ENCODE results near the gene ARSA. TPM values are rescaled to one million over a fixed set of nuclear protein-coding genes. Genes with fewer than 3 reads are reported as not detected.

Gene ARSA
- total RNA-seq, 2 experiments from 2014 or later, result 12.6 to 13.5 TPM

DNA sequence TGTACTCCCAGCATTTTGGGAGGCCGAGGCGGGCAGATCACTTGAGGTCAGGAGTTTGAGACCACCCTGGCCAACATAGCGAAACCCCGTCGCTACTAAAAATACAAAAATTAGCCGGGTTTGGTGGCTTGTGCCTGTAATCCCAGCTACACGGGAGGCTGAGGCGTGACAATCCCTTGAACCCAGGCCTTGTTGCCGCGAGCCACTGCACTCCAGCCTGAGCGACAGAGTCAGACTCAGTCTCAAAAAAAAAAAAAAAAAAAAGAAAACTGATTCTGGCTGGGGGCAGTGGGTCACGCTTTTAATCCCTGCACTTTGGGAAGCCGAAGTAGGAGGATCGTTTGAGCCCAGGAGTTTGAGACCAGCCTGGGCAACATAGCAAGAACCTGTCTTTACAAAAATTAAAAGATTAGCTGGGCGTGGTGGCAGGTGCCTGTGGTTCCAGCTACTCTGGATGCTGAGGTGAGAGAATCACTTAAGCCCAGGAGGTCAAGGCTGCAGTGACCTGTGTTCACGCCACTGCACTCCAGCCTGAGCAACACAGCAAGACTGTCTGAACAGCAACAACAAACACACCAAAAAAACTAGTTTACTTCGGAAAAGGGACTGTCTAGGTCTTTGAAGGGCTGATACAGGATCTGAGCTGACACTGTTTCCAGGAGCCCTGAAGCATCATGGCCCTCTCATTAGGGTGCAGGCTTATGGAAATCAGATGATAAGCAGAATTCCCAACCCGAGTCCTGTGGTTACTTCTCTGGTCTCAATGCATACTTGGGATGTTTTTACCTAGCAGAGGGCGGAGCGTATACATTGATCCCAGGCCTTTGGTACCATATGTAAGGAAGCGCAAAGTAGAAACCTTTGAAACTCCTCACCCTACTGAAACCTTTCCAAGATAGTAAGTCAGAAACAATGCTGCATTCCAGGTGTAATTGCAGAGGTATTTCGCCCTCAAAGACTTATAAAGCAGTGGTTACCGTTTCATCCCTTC, 43.6 kb downstream of the ARSA start:
- no peaks in the 10 kb centered on the region for H3K9me3 Mint-ChIP-seq
- peak overlapping the region; percentile 91 for H3K4me3 Mint-ChIP-seq
- peak overlapping the region; percentile 84 for H3K27ac Mint-ChIP-seq
- DNase-seq, result no peak
- H3K36me3 Mint-ChIP-seq, result peaks cover 11% of the 10 kb centered on the region
- peaks cover 19% of the 10 kb centered on the region for H3K4me1 Mint-ChIP-seq
- no peaks in the 10 kb centered on the region for H3K27me3 Mint-ChIP-seq

DNA sequence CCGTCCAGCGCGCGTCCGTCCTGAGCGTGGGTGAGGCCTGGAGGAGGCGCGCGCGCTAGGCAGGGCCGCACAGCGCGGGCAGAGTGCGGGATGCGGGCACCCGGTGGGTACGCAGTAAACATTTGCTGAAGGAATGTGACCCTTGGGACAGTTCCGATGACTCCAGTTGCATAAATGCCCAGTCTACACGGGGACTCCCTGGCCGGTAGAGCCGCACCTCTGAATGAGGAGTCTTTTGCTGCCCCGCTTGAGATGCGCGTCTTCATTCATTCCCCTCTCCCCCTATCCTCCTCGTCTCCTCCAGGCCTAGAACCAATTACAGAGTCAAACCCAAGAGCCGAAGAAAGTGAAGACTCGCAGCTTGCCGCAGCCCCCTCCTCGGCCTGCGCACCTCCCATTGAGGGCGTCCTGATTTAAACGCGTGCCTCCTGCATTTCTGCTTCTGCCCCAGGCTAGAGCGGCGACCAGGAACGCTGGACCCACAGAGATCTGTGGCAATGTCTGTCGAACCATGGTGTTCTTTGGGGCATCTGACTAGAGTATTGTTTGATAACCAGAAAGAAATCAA, 44.6 kb downstream of the ARSA start:
- H3K4me3 Mint-ChIP-seq, result peak overlapping the region; percentile 91
- H3K27me3 Mint-ChIP-seq, result no peaks in the 10 kb centered on the region
- H3K36me3 Mint-ChIP-seq, result peaks cover 12% of the 10 kb centered on the region
- peak overlapping the region; percentile 84 for H3K27ac Mint-ChIP-seq
- H3K9me3 Mint-ChIP-seq, result no peaks in the 10 kb centered on the region
- no peak for DNase-seq
- H3K4me1 Mint-ChIP-seq, result peaks cover 23% of the 10 kb centered on the region

DNA sequence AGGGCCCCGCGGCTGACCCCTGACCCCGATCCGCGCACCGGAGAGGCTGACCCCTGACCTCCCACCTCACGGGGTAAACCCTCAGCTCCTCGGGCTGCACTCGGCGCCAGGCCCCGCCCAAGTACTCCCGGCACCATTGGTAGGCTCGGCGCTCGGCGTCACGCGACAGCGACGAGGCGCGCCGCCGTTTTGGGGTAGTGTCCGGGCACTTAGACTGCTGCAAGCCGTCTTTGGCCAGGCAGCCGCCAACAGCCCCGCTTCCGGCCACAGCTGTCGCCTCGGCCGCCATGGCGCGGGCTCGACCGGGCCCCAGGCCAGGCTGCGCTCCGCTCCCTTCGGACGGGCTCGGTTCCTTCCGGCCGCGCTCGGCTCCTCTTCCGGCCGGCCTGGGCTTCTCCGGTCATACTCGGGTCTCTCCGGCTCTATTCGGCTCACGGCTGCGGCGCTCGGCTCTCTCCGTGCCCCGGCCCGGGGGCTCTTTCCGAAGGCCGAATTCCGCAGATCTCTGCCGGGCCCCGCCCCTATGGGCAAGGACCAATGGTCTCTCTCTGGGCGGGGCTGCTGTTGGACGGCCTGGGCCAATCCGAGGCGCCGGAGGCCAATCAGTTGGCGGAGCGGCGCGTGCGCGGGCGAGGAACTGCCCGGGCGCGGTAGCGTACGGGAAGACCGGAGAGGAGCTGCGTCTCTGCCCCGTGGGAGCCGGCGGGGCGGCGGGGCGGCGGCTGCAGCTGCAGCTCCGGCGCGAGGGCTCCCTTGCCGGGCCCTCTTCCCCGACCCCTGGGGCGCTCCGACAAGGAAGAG, 45.3 kb downstream of the ARSA start, which contains the start of gene CHKB:
TSS of gene CHKB (minus strand) at position 357 of the 801 bp plus-strand sequence. CDS start at position 289, 68 bp downstream.
- Mint-ChIP-seq H3K9me3 (no peaks in the 10 kb centered on the region), H3K36me3 (peaks cover 12% of the 10 kb centered on the region), H3K27me3 (no peaks in the 10 kb centered on the region), H3K4me1 (peaks cover 24% of the 10 kb centered on the region), H3K27ac (peak within 1 kb of the TSS; percentile 92), H3K4me3 (peak within 1 kb of the TSS; percentile 91)
- peak; percentile 100 for DNase-seq

DNA sequence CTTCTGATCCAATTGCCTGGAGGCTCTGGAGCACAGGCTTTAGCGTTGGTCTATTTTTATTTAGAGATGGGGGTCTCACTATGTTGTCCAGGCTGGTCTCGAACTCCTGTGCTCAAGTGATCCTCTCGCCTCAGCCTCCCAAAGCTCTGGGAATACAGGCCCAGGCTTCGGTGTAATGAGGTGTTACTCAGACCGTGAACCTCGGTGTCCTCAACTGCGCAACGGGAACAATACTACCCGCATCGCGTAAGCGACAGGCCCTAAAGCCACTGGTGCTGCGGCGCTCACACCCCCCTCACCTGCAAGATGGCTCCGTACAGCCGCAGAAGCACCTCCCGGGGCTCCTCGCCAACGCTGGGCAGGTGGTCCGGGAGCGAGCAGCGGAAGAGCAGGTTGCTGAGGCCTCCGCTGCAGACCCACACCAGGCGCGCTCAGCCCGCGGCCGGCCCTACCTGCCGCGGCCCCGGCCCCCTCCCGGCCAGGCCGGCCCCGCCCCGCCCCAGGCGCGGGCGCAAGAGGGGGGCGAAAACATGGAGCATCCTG, 45.9 kb downstream of the ARSA start:
- H3K9me3 Mint-ChIP-seq, result no peaks in the 10 kb centered on the region

DNA sequence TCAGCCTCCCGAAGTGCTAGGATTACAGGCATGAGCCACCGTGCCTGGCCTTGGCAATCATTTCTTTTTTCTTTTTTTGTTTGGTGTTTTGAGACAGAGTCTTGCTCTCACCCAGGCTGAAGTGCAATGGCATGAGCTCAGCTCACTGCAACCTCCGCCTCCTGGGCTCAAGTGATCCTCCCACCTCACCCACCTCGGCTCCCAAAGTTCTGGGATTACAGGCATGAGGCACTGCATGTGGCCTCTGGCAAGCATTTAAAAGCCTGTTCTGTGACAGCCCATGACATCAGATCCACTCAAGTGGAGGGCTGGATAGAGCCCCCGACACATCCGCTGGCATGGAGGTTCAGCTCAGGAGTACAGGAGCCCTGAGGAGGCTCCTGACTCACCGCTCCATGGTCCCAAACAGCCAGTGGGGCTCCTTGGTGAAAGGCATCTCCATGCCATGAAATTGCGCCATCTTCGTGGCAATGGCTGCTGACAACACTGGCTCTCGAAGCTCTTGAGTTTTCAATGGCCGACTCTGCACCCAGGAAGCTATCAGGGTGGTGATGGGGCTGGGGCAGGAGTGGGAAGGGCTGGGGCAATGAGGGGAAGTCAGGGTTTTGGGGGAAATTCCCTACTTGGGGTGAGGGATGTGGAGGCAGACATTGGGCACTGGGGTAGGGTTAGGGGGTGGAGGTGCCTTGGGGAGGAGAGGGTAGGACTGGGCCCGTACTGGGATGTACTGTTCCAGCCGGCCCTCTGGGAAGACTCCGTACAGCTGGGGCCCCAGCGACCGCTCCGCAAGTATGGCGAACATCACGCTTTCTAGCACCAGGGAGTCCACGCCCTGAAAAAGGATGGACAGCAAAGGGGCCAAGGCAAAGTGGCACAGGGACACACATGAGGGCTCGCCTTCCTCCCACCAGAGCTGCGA, 46.7 kb downstream of the ARSA start:
- H3K9me3 Mint-ChIP-seq, result no peaks in the 10 kb centered on the region
- peaks cover 31% of the 10 kb centered on the region for H3K4me1 Mint-ChIP-seq
- H3K27ac Mint-ChIP-seq, result peak overlapping the region; percentile 82
- peak overlapping the region; percentile 85 for H3K4me3 Mint-ChIP-seq
- no peak for DNase-seq
- H3K36me3 Mint-ChIP-seq, result peaks cover 14% of the 10 kb centered on the region
- no peaks in the 10 kb centered on the region for H3K27me3 Mint-ChIP-seq

More for the DNA sequence above, 45.9 kb downstream of the ARSA start:
- Mint-ChIP-seq H3K27me3 (no peaks in the 10 kb centered on the region), H3K36me3 (peaks cover 13% of the 10 kb centered on the region), H3K27ac (peak overlapping the region; percentile 92), H3K4me3 (peak overlapping the region; percentile 91), H3K4me1 (peaks cover 29% of the 10 kb centered on the region)
- DNase-seq, result peak; percentile 54

DNA sequence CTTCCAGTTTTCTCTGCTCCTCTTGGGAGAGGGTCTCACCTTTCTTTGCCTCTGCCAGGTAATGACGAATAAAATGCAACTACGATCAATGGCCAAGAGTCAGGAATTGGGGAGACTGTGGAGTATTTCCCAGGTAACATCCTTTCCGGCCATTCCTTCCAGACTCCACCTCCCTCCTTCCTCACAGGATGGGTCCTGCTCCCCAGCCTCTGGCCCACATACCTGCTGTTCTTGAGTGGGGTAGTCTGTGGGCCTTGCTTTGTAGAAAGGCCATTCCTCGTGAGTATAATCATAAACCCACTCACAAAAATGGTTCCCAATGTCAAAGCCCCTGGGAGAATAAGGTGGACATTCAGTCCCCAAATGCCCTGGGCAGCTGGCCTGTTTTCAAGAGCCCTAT, 48.2 kb downstream of the ARSA start:
- Mint-ChIP-seq H3K27ac (no peak overlapping the region), H3K9me3 (no peaks in the 10 kb centered on the region), H3K4me1 (peaks cover 31% of the 10 kb centered on the region), H3K36me3 (peaks cover 16% of the 10 kb centered on the region), H3K4me3 (no peak overlapping the region), H3K27me3 (no peaks in the 10 kb centered on the region)
- DNase-seq, result no peak

DNA sequence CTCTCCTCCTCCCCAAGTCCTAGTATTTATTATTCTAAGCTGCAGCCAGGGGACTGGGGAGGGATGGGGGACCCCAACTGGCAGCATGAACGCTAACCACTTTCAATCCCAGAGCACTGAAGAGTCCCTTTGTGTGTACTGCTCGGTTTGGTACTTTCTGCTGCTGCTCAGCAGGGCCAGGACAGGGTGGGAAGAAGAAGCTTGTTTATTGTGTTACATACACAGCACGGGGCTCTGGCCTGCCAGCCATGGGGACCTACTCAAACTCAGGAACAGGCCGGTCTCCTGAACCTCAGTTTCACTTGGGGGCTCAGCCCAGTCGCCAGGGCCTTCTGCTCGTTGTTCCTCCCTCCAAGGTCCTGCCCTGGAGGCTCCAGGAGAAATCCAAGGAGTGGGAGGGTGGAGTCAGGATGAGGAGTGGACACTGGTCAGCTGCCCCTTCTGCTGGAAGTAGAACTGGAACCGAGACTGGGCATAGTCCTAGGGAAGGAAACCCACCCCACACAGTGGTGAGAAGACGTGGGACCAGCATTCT, 49.1 kb downstream of the ARSA start:
- H3K27me3 Mint-ChIP-seq, result no peaks in the 10 kb centered on the region
- peaks cover 16% of the 10 kb centered on the region for H3K36me3 Mint-ChIP-seq
- no peak for DNase-seq
- no peak overlapping the region for H3K27ac Mint-ChIP-seq
- no peak overlapping the region for H3K4me3 Mint-ChIP-seq
- H3K4me1 Mint-ChIP-seq, result peaks cover 26% of the 10 kb centered on the region
- H3K9me3 Mint-ChIP-seq, result no peaks in the 10 kb centered on the region

DNA sequence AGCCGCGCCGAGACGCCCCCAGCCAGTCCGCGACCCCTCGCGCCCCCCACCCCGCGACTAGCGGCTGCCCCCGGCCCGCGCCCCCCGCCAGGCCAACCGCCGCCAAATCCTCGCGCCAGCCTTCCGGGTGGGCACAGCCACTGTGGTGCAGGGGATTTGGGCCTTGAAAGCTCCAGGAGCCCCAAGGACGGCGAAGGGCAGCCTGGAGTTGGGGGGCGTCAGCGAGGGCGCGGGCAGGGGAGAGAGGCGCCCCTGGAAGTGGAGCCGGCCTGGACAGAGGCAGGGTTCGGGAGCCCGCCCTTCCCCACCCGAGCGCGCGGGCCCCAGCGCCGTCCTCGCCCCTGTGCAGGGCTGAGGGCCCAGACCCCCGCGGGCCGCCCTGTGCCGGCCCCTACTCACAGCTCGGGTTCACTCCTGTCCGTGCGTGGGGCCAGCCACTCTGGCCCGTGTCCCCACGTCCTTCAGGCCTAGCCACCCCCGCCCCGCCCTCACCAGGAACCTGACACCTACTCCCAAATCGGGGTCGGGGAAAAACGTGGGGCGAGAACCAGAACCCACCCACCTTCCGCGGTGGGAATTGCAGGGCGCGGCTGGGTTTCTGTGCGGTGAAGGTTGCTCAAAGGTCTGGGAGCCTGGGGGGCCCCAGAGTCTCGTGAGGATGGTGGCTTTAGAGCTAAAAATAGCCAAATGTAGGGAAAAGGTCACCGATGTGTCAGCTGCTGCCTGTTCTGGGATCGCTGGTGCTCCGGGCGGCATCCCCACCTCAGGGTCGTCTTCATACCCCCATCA, 49.8 kb downstream of the ARSA start, which contains the start of gene CPT1B:
TSS of gene CPT1B (minus strand) at position 441 of the 789 bp plus-strand sequence. CDS start 512 bp downstream, outside the sequence.
- H3K9me3 Mint-ChIP-seq, result no peaks in the 10 kb centered on the region
- H3K4me3 Mint-ChIP-seq, result no peak within 1 kb of the TSS
- peaks cover 18% of the 10 kb centered on the region for H3K36me3 Mint-ChIP-seq
- peaks cover 20% of the 10 kb centered on the region for H3K4me1 Mint-ChIP-seq
- no peak for DNase-seq
- H3K27ac Mint-ChIP-seq, result no peak within 1 kb of the TSS
- H3K27me3 Mint-ChIP-seq, result no peaks in the 10 kb centered on the region

DNA sequence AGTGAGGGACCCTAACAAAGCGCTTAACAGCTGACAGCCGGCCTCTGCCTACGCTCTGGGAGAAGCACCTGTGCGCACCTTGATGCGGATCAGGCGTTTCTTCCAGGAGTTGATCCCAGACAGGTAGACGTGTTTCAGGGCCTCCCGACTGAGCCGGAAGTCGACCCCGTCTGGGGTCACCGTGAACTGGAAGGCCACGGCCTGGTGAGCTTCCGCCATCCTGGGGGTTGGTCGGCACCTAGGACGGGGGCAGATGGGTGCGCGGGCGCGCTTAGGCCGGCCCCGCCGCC, 50.3 kb downstream of the ARSA start:
- Mint-ChIP-seq H3K4me1 (peaks cover 20% of the 10 kb centered on the region), H3K27ac (no peak overlapping the region), H3K4me3 (no peak overlapping the region), H3K27me3 (no peaks in the 10 kb centered on the region), H3K36me3 (peaks cover 18% of the 10 kb centered on the region), H3K9me3 (no peaks in the 10 kb centered on the region)
- no peak for DNase-seq

DNA sequence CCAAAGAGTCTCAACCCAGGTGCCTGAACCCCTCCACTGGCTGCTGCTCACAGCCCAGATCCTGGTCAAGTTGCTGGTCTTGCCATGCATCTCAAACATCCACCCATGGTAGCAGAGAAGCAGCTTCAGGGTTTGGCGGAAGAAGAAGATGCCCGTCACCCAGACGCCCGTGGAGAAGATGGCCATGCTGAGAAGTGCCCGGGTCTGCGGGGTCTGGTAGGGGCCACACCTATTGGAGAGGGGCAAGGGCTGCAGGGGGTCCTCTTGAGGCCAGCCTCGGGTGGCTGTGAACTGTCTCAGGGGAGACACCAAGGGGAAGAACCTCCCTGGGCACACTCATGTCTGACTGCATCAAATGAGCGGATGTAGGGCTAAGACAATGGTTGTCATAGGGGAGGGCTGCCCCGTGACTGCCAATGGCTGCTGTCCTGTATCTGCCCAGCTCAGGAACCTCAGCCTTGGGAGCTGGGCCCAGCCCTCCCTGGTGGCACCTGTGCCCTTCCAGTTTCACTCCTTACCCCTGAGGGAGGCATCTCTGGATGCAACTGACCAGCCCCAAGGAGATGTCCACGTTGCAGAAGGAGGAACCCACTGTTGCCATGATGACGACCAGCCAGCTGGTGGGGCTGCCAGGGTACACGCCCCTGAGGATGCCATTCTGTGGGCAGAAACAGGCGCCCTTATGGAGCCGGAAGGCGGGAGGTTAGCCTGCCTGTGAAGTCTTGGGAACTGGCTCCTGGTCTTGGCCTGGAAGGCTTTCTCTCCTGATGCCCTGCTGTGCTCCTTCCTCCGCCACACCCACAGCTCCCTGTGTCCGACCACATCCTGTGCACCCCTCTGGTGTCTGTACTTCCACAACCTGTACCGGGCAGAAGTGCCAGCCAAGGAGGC, 50.9 kb downstream of the ARSA start:
- peaks cover 18% of the 10 kb centered on the region for H3K36me3 Mint-ChIP-seq
- H3K4me3 Mint-ChIP-seq, result no peak overlapping the region

DNA sequence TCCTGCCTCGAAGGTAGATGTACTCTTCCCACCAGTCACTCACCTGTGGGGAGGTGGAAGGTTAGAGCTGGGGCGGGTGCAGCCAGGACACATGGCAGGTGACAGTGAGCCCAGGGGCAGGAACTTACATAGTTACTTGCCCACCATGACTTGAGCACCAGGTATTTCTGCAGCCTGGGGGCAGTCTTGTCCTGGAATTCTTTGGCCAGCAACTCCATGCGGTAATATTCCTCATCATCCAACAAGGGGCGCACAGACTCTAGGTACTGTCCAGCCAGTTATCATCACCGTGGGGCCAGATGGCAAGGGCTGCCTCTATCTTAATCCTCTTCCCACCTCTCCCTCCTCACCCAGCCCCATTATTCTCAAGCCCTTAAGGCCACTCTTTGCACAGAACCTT, 51.9 kb downstream of the ARSA start:
- Mint-ChIP-seq H3K4me3 (no peak overlapping the region), H3K4me1 (peaks cover 13% of the 10 kb centered on the region), H3K36me3 (peaks cover 18% of the 10 kb centered on the region), H3K27me3 (no peaks in the 10 kb centered on the region), H3K9me3 (no peaks in the 10 kb centered on the region), H3K27ac (no peak overlapping the region)
- no peak for DNase-seq

More for the DNA sequence above, 50.9 kb downstream of the ARSA start:
- Mint-ChIP-seq H3K27ac (no peak overlapping the region), H3K9me3 (no peaks in the 10 kb centered on the region), H3K4me1 (peaks cover 20% of the 10 kb centered on the region), H3K27me3 (no peaks in the 10 kb centered on the region)
- DNase-seq, result no peak

DNA sequence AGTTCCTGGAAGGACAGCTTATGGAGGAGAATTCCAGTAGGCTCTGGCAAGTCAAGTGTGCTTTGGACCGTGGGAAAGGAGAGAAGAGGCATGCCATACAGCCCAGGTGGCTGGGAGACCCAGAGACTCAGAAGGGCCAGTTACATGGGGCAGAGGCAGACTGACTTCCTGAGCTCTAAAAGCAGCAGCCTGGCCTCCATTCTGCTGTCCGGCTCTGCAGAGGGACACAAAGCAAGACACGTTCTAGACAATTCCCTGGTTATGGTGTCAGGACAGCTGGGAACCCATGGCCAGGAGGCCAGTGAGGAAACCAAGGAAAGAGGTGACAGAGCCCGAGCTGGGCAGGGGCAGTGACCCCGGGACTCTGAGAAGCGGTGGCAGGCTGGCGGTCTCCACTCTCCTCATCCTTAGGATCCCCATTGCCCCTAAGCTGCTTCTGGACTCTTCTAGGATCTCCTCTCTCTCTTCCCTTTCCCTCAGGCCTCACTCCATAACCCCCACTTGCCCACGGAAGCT, 52.5 kb downstream of the ARSA start:
- Mint-ChIP-seq H3K4me3 (no peak overlapping the region), H3K27me3 (no peaks in the 10 kb centered on the region), H3K4me1 (peaks cover 13% of the 10 kb centered on the region), H3K27ac (no peak overlapping the region), H3K36me3 (peaks cover 17% of the 10 kb centered on the region), H3K9me3 (no peaks in the 10 kb centered on the region)
- DNase-seq, result no peak

All from activated naive CD8-positive, alpha-beta T cell treated with anti-CD3 and anti-CD28 coated beads for 36 hours (primary cell).